ENCODE measurements around the gene TSSK2.

The TSSK2 gene

DNA sequence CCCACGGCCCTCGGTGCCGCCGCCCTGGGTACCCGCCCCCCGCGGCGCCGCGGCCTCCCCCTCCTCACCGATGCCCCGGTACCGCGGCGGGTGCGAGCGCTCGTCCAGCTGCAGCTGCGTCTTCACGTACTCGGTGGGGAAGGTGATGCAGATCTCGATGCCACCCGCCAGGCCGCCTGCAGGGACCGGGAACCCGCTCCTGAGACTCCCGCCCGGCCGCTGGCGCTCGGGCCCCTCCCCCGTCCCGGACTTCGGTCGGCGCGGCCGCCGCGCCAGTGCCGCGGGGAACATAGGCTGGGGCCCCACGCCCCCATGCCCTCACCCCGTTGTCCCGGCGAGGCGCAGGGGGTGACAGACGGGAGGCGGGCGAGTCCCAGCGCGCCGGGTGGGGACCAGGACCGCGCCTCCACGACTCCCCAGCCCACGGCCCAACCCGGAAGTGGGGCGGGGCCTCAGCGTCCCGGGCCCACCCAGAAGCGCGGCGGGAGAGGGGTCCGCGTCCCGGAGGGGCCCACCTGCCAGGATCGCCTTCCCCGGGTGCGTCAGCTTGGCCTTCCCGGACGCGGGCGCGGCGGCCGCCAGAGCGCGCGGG is 47.1 kb downstream of the TSSK2 start:
- H3K4me3 ChIP-seq (ENCODE audit: severe bottlenecking) = peak overlapping the region; percentile 98
- peaks cover 21% of the 10 kb centered on the region for H3K36me3 ChIP-seq (ENCODE audit: low read depth)
- ATAC-seq (ENCODE audit: low read depth) (0 out of 3 replicates have a peak, but pooled peaks have one; percentile 1), DNase-seq (ENCODE audit: low spot score) (no peak)
- TF ChIP-seq, protein P1, sequence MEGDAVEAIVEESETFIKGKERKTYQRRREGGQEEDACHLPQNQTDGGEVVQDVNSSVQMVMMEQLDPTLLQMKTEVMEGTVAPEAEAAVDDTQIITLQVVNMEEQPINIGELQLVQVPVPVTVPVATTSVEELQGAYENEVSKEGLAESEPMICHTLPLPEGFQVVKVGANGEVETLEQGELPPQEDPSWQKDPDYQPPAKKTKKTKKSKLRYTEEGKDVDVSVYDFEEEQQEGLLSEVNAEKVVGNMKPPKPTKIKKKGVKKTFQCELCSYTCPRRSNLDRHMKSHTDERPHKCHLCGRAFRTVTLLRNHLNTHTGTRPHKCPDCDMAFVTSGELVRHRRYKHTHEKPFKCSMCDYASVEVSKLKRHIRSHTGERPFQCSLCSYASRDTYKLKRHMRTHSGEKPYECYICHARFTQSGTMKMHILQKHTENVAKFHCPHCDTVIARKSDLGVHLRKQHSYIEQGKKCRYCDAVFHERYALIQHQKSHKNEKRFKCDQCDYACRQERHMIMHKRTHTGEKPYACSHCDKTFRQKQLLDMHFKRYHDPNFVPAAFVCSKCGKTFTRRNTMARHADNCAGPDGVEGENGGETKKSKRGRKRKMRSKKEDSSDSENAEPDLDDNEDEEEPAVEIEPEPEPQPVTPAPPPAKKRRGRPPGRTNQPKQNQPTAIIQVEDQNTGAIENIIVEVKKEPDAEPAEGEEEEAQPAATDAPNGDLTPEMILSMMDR (IDR thresholded peaks at IDR 0.05; ENCODE audit: poor library complexity, severe bottlenecking) = no peak
- no peaks in the 10 kb centered on the region for H3K9me3 ChIP-seq (ENCODE audit: severe bottlenecking)
- H3K4me1 ChIP-seq (ENCODE audit: insufficient read depth, poor library complexity, severe bottlenecking) = peaks cover 13% of the 10 kb centered on the region
- peak overlapping the region; percentile 73 for H3K27ac ChIP-seq (ENCODE audit: poor library complexity, severe bottlenecking)
- H3K27me3 ChIP-seq (ENCODE audit: insufficient read depth, poor library complexity, severe bottlenecking) = no peaks in the 10 kb centered on the region

- Histone ChIP-seq H3K4me1 (ENCODE audit: insufficient read depth, poor library complexity, severe bottlenecking) (peaks cover 12% of the 10 kb centered on the region), H3K36me3 (ENCODE audit: low read depth) (peaks cover 21% of the 10 kb centered on the region), H3K4me3 (ENCODE audit: severe bottlenecking) (peak within 1 kb of the TSS; percentile 98), H3K27ac (ENCODE audit: poor library complexity, severe bottlenecking) (peak within 1 kb of the TSS; percentile 73), H3K9me3 (ENCODE audit: severe bottlenecking) (no peaks in the 10 kb centered on the region), H3K27me3 (ENCODE audit: insufficient read depth, poor library complexity, severe bottlenecking) (no peaks in the 10 kb centered on the region)
- ATAC-seq (ENCODE audit: low read depth) (peak; percentile 66), DNase-seq (ENCODE audit: low spot score) (peak; percentile 82)
- TF ChIP-seq, protein P1 (IDR thresholded peaks at IDR 0.05; ENCODE audit: poor library complexity, severe bottlenecking) = no peak
These were observed 47.8 kb downstream of the TSSK2 start, which contains the start of gene SLC25A1 for GRCh38 chr22:19178657-19179496. TSS of gene SLC25A1 (minus strand) at chr22:19178736. CDS start at chr22:19178673, 63 bp downstream.

DNA sequence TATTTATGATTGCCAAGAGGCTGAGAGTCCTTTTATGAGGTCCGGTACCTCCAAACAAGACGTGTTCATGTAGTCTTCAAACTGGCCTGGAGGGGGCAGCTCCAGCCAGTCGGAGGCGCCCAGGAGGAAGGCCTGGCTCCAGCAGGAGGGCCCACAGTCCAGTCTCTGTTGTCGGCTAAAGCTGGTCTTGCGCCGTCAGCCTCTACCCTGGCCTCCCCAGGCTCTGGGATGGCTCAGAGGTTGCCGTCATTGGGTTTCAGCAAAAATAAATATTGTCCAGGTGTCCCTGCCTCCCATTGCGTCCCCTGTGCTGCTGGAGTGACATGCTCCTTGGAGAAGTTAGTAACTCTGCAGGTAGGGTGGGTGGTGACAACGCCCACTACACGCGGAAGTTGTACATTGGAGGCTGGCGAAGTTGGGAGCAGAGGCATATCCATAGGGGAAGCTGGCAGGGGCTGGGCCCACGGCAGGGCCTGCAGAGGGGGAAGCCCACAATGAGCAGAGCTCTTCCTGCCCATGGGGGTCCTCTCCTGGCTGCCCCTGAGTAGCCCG is 48.5 kb downstream of the TSSK2 start:
- H3K4me1 ChIP-seq (ENCODE audit: insufficient read depth, poor library complexity, severe bottlenecking) = peaks cover 5% of the 10 kb centered on the region
- TF ChIP-seq, protein P1 (IDR thresholded peaks at IDR 0.05; ENCODE audit: poor library complexity, severe bottlenecking) = peak; percentile 75
- peak overlapping the region; percentile 98 for H3K4me3 ChIP-seq (ENCODE audit: severe bottlenecking)
- DNase-seq (ENCODE audit: low spot score) (no peak), ATAC-seq (ENCODE audit: low read depth) (peak; percentile 39)
- H3K27me3 ChIP-seq (ENCODE audit: insufficient read depth, poor library complexity, severe bottlenecking) = no peaks in the 10 kb centered on the region
- peaks cover 21% of the 10 kb centered on the region for H3K36me3 ChIP-seq (ENCODE audit: low read depth)
- H3K9me3 ChIP-seq (ENCODE audit: severe bottlenecking) = no peaks in the 10 kb centered on the region
- H3K27ac ChIP-seq (ENCODE audit: poor library complexity, severe bottlenecking) = peak overlapping the region; percentile 73

- Histone ChIP-seq H3K4me1 (ENCODE audit: insufficient read depth, poor library complexity, severe bottlenecking) (no peaks in the 10 kb centered on the region), H3K4me3 (ENCODE audit: severe bottlenecking) (no peak overlapping the region), H3K27me3 (ENCODE audit: insufficient read depth, poor library complexity, severe bottlenecking) (no peaks in the 10 kb centered on the region), H3K36me3 (ENCODE audit: low read depth) (peaks cover 18% of the 10 kb centered on the region), H3K27ac (ENCODE audit: poor library complexity, severe bottlenecking) (no peak overlapping the region), H3K9me3 (ENCODE audit: severe bottlenecking) (no peaks in the 10 kb centered on the region)
- ATAC-seq (ENCODE audit: low read depth) = no peak
- no peak for DNase-seq (ENCODE audit: low spot score)
- TF ChIP-seq, protein P1 (IDR thresholded peaks at IDR 0.05; ENCODE audit: poor library complexity, severe bottlenecking) = no peak
These were observed 49.1 kb downstream of the TSSK2 start for GRCh38 chr22:19180234-19180633.
